Measurements from ENCODE around the gene ABTB2. TPM values are rescaled to one million over a fixed set of nuclear protein-coding genes. Genes with fewer than 3 reads are reported as not detected.

The ABTB2 gene
- total RNA-seq, 4 donors from 2014 or later = 5.0 to 44.1 (median 33.0) TPM

DNA sequence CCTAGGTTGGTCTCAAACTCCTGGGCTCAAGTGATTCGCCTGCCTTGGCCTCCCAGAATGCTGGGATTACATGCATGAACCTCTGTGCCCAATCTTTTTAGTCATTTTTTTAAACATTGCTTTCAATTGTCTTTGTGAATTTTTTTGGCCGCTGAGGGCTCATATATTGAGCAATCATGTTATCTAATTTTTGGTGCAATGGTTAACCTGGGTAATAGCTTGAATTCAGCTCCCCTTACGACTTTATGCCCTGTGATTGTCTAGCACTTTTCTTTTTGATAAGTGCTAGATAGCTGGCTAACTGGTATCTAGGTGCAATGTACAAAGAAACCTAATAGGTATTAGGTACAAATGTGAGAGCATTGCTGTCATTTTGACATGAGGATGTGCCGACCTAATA, 45.6 kb upstream of the ABTB2 start:
- no peak for DNase-seq
- no peak for TF ChIP-seq POLR2A (IDR thresholded peaks at IDR 0.05)
- TF ChIP-seq, protein P1, sequence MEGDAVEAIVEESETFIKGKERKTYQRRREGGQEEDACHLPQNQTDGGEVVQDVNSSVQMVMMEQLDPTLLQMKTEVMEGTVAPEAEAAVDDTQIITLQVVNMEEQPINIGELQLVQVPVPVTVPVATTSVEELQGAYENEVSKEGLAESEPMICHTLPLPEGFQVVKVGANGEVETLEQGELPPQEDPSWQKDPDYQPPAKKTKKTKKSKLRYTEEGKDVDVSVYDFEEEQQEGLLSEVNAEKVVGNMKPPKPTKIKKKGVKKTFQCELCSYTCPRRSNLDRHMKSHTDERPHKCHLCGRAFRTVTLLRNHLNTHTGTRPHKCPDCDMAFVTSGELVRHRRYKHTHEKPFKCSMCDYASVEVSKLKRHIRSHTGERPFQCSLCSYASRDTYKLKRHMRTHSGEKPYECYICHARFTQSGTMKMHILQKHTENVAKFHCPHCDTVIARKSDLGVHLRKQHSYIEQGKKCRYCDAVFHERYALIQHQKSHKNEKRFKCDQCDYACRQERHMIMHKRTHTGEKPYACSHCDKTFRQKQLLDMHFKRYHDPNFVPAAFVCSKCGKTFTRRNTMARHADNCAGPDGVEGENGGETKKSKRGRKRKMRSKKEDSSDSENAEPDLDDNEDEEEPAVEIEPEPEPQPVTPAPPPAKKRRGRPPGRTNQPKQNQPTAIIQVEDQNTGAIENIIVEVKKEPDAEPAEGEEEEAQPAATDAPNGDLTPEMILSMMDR (IDR thresholded peaks at IDR 0.05) = no peak
- H3K27ac ChIP-seq = no peak overlapping the region

DNA sequence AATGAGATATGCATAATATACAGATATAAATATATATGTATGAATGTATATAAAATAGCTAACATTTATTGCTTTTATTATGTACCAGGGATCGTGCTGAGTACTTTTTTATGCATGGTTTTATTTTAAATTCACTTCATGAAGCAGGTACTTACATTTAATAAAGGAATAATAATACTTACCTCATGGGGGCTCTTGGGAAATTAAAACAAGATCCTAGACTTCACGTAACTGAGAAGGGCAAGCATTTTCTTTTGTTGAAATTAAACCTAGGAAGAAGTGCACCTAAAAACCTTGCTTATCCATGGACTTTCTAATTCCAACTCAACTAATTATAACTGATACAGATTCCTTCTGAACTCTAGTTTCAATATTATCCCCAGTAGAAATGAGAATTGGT, 40.0 kb upstream of the ABTB2 start:
- TF ChIP-seq, protein P1 (IDR thresholded peaks at IDR 0.05) = no peak
- TF ChIP-seq POLR2A (IDR thresholded peaks at IDR 0.05) = no peak
- Histone ChIP-seq H3K9me3 (no peaks in the 10 kb centered on the region), H3K36me3 (no peaks in the 10 kb centered on the region), H3K4me1 (no peaks in the 10 kb centered on the region), H3K27ac (no peak overlapping the region), H3K4me3 (no peak overlapping the region), H3K27me3 (no peaks in the 10 kb centered on the region)
- DNase-seq = no peak

More for the DNA sequence above, 45.6 kb upstream of the ABTB2 start:
- Histone ChIP-seq H3K36me3 (no peaks in the 10 kb centered on the region), H3K27me3 (no peaks in the 10 kb centered on the region), H3K4me1 (no peaks in the 10 kb centered on the region), H3K4me3 (no peak overlapping the region), H3K9me3 (no peaks in the 10 kb centered on the region)

DNA sequence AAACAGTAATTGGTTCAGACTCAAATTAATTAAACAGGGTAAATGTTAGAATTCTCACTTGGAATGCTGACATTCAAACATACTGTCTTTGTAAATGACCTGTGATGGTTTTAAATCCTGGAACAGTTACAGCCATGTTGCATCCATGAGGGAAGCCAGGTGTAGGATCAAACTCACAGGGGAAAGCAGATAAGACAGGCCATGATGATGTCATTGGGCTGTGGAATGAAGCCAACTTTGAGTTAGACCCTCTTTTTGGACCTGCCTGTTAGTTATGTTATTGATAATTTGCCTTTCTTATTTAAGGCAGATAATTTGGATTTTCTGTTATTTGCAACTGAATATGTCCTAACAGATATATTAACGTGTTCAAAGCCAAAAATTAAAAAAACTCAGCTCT, 39.3 kb upstream of the ABTB2 start:
- Histone ChIP-seq H3K9me3 (no peaks in the 10 kb centered on the region), H3K27me3 (no peaks in the 10 kb centered on the region), H3K27ac (no peak overlapping the region), H3K4me1 (no peaks in the 10 kb centered on the region), H3K36me3 (no peaks in the 10 kb centered on the region), H3K4me3 (no peak overlapping the region)
- TF ChIP-seq, protein P1 (IDR thresholded peaks at IDR 0.05) = no peak
- TF ChIP-seq POLR2A (IDR thresholded peaks at IDR 0.05) = no peak
- no peak for DNase-seq

- Histone ChIP-seq H3K4me3 (no peak overlapping the region), H3K36me3 (no peaks in the 10 kb centered on the region), H3K9me3 (no peaks in the 10 kb centered on the region), H3K27me3 (no peaks in the 10 kb centered on the region), H3K4me1 (no peaks in the 10 kb centered on the region), H3K27ac (no peak overlapping the region)
- DNase-seq = no peak
- TF ChIP-seq, protein P1 (IDR thresholded peaks at IDR 0.05) = no peak
- TF ChIP-seq POLR2A (IDR thresholded peaks at IDR 0.05) = no peak
Observed at GRCh38 chr11:34395916-34396550, 38.2 kb upstream of the ABTB2 start.

DNA sequence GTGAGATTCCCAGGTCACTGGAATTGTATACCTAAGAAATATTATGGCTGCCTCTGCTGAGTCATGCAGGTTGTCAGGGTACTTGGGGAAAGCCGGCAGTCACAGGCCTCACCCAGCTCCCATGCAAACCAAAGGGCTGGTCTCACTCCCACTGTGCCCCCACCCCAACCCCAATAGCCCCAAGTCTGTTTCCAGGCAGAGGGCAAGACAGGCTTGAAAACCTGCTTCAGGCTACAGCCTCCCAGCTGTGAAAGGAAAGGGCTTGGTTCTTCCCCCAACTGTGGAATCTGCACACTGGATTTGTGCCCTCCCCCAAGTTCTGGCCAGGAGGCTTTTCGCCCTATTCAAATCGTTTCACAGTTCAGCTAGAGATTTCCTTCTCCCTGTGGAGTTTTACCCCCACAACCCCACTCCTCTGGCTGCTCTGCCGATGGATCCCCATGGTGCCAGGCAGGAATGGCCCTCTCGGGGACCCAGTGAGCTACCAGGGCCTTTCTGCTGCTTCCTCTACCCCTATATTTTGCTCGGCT, 37.0 kb upstream of the ABTB2 start:
- Histone ChIP-seq H3K36me3 (no peaks in the 10 kb centered on the region), H3K9me3 (no peaks in the 10 kb centered on the region), H3K27ac (no peak overlapping the region), H3K4me1 (no peaks in the 10 kb centered on the region), H3K27me3 (no peaks in the 10 kb centered on the region), H3K4me3 (no peak overlapping the region)
- DNase-seq = no peak
- TF ChIP-seq POLR2A (IDR thresholded peaks at IDR 0.05) = no peak
- TF ChIP-seq, protein P1 (IDR thresholded peaks at IDR 0.05) = no peak

All from Peyer's patch (tissue), 4 donors.